Activated CD8-positive, alpha-beta T cell treated with anti-CD3 and anti-CD28 coated beads for 36 hours (primary cell): Measurements from ENCODE around the gene KLHL29. TPM values are rescaled to one million over a fixed set of nuclear protein-coding genes. Genes with fewer than 3 reads are reported as not detected.

ENCODE experiments used
- ATAC-seq: fragments of 200-7000 bp; cut with Tn5 transposase; one replicate; pipeline ENCODE4 v1.10.0; 2021; ENCODE audit warnings: mild to moderate bottlenecking, moderate library complexity
- CTCF ChIA-PET: fragments of 350-600 bp; sonication (Branson Sonifier 250); formaldehyde crosslinking; loops from one replicate; lab custom pipeline; 2021; ENCODE audit warnings: antibody characterized with exemption; lab: Charles Lee
- POLR2A ChIA-PET: fragments of 350-600 bp; sonication (Branson Sonifier 250); formaldehyde crosslinking; loops from one replicate; lab custom pipeline; 2021; ENCODE audit warnings: antibody characterized with exemption; lab: Charles Lee
- DNase-seq: peaks from one replicate; pipeline ENCODE4 v3.0.0-alpha.2; 2020
- H3K27ac Mint-ChIP-seq: one replicate; pipeline ENCODE4 v1.8.0; 2021; ENCODE audit warnings: mild to moderate bottlenecking, mixed read lengths
- H3K27me3 Mint-ChIP-seq: one replicate; pipeline ENCODE4 v1.8.0; 2021; ENCODE audit warnings: mixed read lengths
- H3K36me3 Mint-ChIP-seq: one replicate; pipeline ENCODE4 v1.8.0; 2021; ENCODE audit warnings: low read depth, mixed read lengths
- H3K4me1 Mint-ChIP-seq: one replicate; pipeline ENCODE4 v1.8.0; 2021; ENCODE audit warnings: low read depth, mixed read lengths
- H3K4me3 Mint-ChIP-seq: one replicate; pipeline ENCODE4 v1.8.0; 2021; ENCODE audit warnings: mild to moderate bottlenecking, moderate library complexity, mixed read lengths
- H3K9me3 Mint-ChIP-seq: one replicate; pipeline ENCODE4 v1.8.0; 2021; ENCODE audit warnings: mixed read lengths
- intact Hi-C: fragments of 100-400 bp; cut with micrococcal nuclease; formaldehyde crosslinking; loops from one replicate; pipeline ENCODE4 v1.10.0; 2022
- total RNA-seq, 2 experiments: library from RNA; stranded (reverse); gene quantifications; one replicate each; pipeline ENCODE4 v1.2.3, GENCODE V29; 2021
- TF ChIP-seq, protein P1 (sequence below): fragments of 200-600 bp; IDR thresholded peaks from one replicate; pipeline ENCODE4 v1.8.0; 2022; ENCODE audit warnings: antibody characterized with exemption, mild to moderate bottlenecking

Gene KLHL29
- total RNA-seq, 2 experiments from 2014 or later, result 1.0 to 1.2 TPM

- DNase-seq (no peak), ATAC-seq (no peak)
- TF ChIP-seq, protein P1, sequence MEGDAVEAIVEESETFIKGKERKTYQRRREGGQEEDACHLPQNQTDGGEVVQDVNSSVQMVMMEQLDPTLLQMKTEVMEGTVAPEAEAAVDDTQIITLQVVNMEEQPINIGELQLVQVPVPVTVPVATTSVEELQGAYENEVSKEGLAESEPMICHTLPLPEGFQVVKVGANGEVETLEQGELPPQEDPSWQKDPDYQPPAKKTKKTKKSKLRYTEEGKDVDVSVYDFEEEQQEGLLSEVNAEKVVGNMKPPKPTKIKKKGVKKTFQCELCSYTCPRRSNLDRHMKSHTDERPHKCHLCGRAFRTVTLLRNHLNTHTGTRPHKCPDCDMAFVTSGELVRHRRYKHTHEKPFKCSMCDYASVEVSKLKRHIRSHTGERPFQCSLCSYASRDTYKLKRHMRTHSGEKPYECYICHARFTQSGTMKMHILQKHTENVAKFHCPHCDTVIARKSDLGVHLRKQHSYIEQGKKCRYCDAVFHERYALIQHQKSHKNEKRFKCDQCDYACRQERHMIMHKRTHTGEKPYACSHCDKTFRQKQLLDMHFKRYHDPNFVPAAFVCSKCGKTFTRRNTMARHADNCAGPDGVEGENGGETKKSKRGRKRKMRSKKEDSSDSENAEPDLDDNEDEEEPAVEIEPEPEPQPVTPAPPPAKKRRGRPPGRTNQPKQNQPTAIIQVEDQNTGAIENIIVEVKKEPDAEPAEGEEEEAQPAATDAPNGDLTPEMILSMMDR, result no peak
- Mint-ChIP-seq H3K4me3 (no peak overlapping the region), H3K4me1 (no peaks in the 10 kb centered on the region), H3K27me3 (peaks cover 11% of the 10 kb centered on the region), H3K9me3 (no peaks in the 10 kb centered on the region), H3K27ac (no peak overlapping the region), H3K36me3 (no peaks in the 10 kb centered on the region)
- intact Hi-C loops, result no loop called here
- ChIA-PET CTCF (no interaction called here), POLR2A (interaction anchor here (1.5 kb wide), 1 partner anchor 11 kb away, joined by 3 read pairs; no protein-coding TSS in a partner anchor)
Measured at GRCh38 chr2:23666241-23666979, 281.4 kb downstream of the KLHL29 start.

- ATAC-seq (no peak), DNase-seq (no peak)
- ChIA-PET CTCF (no interaction called here), POLR2A (interaction anchor here (0.7 kb wide), 1 partner anchor 40 kb away, joined by 3 read pairs; no protein-coding TSS in a partner anchor)
- TF ChIP-seq, protein P1, result no peak
- H3K27ac Mint-ChIP-seq, result no peak overlapping the region
- no peaks in the 10 kb centered on the region for H3K9me3 Mint-ChIP-seq
- peaks cover 8% of the 10 kb centered on the region for H3K27me3 Mint-ChIP-seq
- H3K36me3 Mint-ChIP-seq, result no peaks in the 10 kb centered on the region
- no peak overlapping the region for H3K4me3 Mint-ChIP-seq
- H3K4me1 Mint-ChIP-seq, result no peaks in the 10 kb centered on the region
- intact Hi-C loops, result no loop called here
Measured at GRCh38 chr2:23666980-23667357, 282.0 kb downstream of the KLHL29 start.

- Mint-ChIP-seq H3K27me3 (peaks cover 5% of the 10 kb centered on the region), H3K4me1 (no peaks in the 10 kb centered on the region), H3K27ac (no peak overlapping the region), H3K36me3 (no peaks in the 10 kb centered on the region), H3K9me3 (no peaks in the 10 kb centered on the region), H3K4me3 (no peak overlapping the region)
- POLR2A ChIA-PET, result no interaction called here
- DNase-seq (no peak), ATAC-seq (no peak)
- CTCF ChIA-PET, result no interaction called here
- intact Hi-C loops, result no loop called here
- TF ChIP-seq, protein P1, result no peak
Measured at GRCh38 chr2:23668756-23669304, 283.9 kb downstream of the KLHL29 start.

GRCh38 chr2:23669413-23670244 lies 284.6 kb downstream of the KLHL29 start:
- Mint-ChIP-seq H3K27me3 (peaks cover 4% of the 10 kb centered on the region), H3K4me1 (no peaks in the 10 kb centered on the region), H3K4me3 (no peak overlapping the region), H3K36me3 (no peaks in the 10 kb centered on the region), H3K27ac (no peak overlapping the region), H3K9me3 (no peaks in the 10 kb centered on the region)
- DNase-seq, result no peak
- CTCF ChIA-PET, result no interaction called here
- ATAC-seq, result no peak
- intact Hi-C loops, result no loop called here
- POLR2A ChIA-PET, result no interaction called here
- TF ChIP-seq, protein P1, result no peak

DNA sequence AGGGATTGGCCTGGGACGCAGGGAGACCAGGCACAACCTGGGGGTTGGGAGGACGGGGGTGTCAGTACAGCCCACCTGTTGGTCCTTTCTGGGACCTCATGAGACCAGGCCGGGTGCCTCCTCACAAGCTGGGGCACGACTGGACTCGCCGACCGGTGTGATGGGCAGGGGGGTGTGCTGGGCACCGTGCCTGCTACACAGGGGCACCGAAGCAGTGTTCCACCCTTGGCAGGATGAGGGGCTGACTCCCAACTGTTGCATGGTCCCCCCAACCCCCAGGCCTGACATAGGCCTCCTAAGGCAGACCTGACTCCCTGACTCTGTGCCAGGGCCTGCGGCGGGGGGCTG lies 285.2 kb downstream of the KLHL29 start:
- intact Hi-C loops, result no loop called here
- ChIA-PET POLR2A (no interaction called here), CTCF (no interaction called here)
- TF ChIP-seq, protein P1, result no peak
- Mint-ChIP-seq H3K36me3 (no peaks in the 10 kb centered on the region), H3K4me3 (no peak overlapping the region), H3K4me1 (no peaks in the 10 kb centered on the region), H3K27me3 (peaks cover 4% of the 10 kb centered on the region), H3K27ac (no peak overlapping the region), H3K9me3 (no peaks in the 10 kb centered on the region)
- no peak for ATAC-seq
- no peak for DNase-seq
